ENCODE measurements around the gene STAB1. TPM values are rescaled to one million over a fixed set of nuclear protein-coding genes. Genes with fewer than 3 reads are reported as not detected.

The STAB1 gene
- total and polyA plus RNA-seq, 2 of the 13 experiments (the other 11 are each of a cell fraction or from before 2014, with no cell fraction given) = 0.09 to 0.34 TPM

- no peak overlapping the region for H2AFZ ChIP-seq (ENCODE audit: low read length)
- DNase-seq (ENCODE audit: low spot score) (no peak), FAIRE-seq (no peak), ATAC-seq (no peak)
- peaks cover 14 to 72% of the 10 kb centered on the region in 2 experiments; a peak in 4 of 5 replicates for H3K36me3 ChIP-seq (replicated peaks in 1 of 2; ENCODE audit: control insufficient read depth in 1 of 2, insufficient read depth in 2 of 2, low read length in 2 of 2)
- WGBS (ENCODE audit: low lambda C conversion rate) = 72% methylated on average over 4 of the region's 4 CpGs
- H3K79me2 ChIP-seq (ENCODE audit: insufficient read depth, low read length) = no peaks in the 10 kb centered on the region
- in situ Hi-C loops (cut with HindIII; ENCODE audit: extremely low pct_ligation_motif_present, low pct_unique_long_range_greater_than_20kb) (no loop called here), intact Hi-C loops (cut with micrococcal nuclease; ENCODE audit: unreplicated experiment) (no loop called here)
- ChIA-PET CTCF (ENCODE audit: low intra/inter-chr PET ratio, low total read pairs) (no interaction called here), POLR2A (no interaction called here)
- no peaks in the 10 kb centered on the region for H4K20me1 ChIP-seq (ENCODE audit: insufficient read depth, low read length)
- no TSS peak for BruUV-seq (replicated peaks)
- no peaks in the 10 kb centered on the region for H3K27me3 ChIP-seq (ENCODE audit: control insufficient read depth in 1 of 2, insufficient read depth in 2 of 2, low read length in 2 of 2)
- H3K27ac ChIP-seq (ENCODE audit: extremely low read length, insufficient read depth, low read length) = no peak overlapping the region
- no peak overlapping the region for H3K4me2 ChIP-seq (ENCODE audit: low read depth, low read length)
- H3K9ac ChIP-seq (ENCODE audit: insufficient read depth, low read depth, low read length) = no peak overlapping the region
- no peaks in the 10 kb centered on the region for H3K9me3 ChIP-seq (ENCODE audit: low read length)
- no peak for TF ChIP-seq HNRNPK (IDR thresholded peaks at IDR 0.05; ENCODE audit: low read depth, low read length, poor library complexity, severe bottlenecking)
- TF ChIP-seq, protein P1, sequence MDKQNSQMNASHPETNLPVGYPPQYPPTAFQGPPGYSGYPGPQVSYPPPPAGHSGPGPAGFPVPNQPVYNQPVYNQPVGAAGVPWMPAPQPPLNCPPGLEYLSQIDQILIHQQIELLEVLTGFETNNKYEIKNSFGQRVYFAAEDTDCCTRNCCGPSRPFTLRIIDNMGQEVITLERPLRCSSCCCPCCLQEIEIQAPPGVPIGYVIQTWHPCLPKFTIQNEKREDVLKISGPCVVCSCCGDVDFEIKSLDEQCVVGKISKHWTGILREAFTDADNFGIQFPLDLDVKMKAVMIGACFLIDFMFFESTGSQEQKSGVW (CRISPR knock-in tag; IDR thresholded peaks at IDR 0.05; ENCODE audit: borderline replicate concordance) = no peak
- no peak overlapping the region for H3K4me3 ChIP-seq (replicated peaks in 1 of 3; ENCODE audit: insufficient read depth in 1 of 3, low read depth in 2 of 3, low read length in 3 of 3)
- no peaks in the 10 kb centered on the region for H3K4me1 ChIP-seq (ENCODE audit: insufficient read depth, low read length)
Measured at GRCh38 chr3:52561028-52561747, 66.0 kb downstream of the STAB1 start.

DNA sequence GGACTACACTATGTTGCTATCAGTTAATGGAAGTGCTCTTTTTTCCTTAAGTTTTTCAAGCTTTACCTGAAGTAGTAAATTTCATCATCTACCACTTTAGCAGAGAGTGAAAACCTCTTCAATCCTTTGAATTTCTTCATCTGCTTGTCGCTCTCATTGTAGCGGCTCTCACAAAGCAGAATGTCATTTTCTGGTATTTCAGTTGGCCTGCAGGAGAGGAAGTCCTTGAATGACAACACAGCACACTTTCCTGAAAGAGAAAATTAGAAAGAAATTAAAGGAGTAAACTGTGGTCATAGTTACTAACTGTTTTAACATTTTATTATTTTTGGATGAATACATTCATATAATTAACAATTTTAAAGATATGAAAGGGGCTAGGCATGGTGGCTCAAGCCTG lies 68.8 kb downstream of the STAB1 start:
- Histone ChIP-seq H3K27ac (ENCODE audit: extremely low read length, insufficient read depth, low read length) (no peak overlapping the region), H3K79me2 (ENCODE audit: insufficient read depth, low read length) (no peaks in the 10 kb centered on the region), H3K4me3 (replicated peaks in 1 of 3; ENCODE audit: insufficient read depth in 1 of 3, low read depth in 2 of 3, low read length in 3 of 3) (no peak overlapping the region), H4K20me1 (ENCODE audit: insufficient read depth, low read length) (no peaks in the 10 kb centered on the region), H3K4me2 (ENCODE audit: low read depth, low read length) (no peak overlapping the region), H2AFZ (ENCODE audit: low read length) (no peak overlapping the region), H3K4me1 (ENCODE audit: insufficient read depth, low read length) (no peaks in the 10 kb centered on the region), H3K36me3 (replicated peaks in 1 of 2; ENCODE audit: control insufficient read depth in 1 of 2, insufficient read depth in 2 of 2, low read length in 2 of 2) (peaks cover 9 to 47% of the 10 kb centered on the region in 2 experiments; a peak in 4 of 5 replicates), H3K27me3 (ENCODE audit: control insufficient read depth in 1 of 2, insufficient read depth in 2 of 2, low read length in 2 of 2) (no peaks in the 10 kb centered on the region), H3K9me3 (ENCODE audit: low read length) (no peaks in the 10 kb centered on the region), H3K9ac (ENCODE audit: insufficient read depth, low read depth, low read length) (no peak overlapping the region)
- CTCF ChIA-PET (ENCODE audit: low intra/inter-chr PET ratio, low total read pairs) = no interaction called here
- ATAC-seq = no peak
- BruUV-seq (replicated peaks) = no TSS peak
- DNase-seq (ENCODE audit: low spot score) = no peak
- POLR2A ChIA-PET = no interaction called here
- no peak for FAIRE-seq
- in situ Hi-C loops (cut with HindIII; ENCODE audit: extremely low pct_ligation_motif_present, low pct_unique_long_range_greater_than_20kb) (no loop called here), intact Hi-C loops (cut with micrococcal nuclease; ENCODE audit: unreplicated experiment) (no loop called here)
- WGBS (ENCODE audit: low lambda C conversion rate) = 96% methylated on average over 2 of the region's 2 CpGs
- TF ChIP-seq ZNF333 (CRISPR knock-in tag; IDR thresholded peaks at IDR 0.05; ENCODE audit: borderline replicate concordance) (no peak), LCORL (IDR thresholded peaks at IDR 0.05) (no peak), LCORL (CRISPR knock-in tag; IDR thresholded peaks at IDR 0.05) (no peak), DMAP1 (CRISPR knock-in tag; IDR thresholded peaks at IDR 0.05) (no peak), ARID3A (IDR thresholded peaks at IDR 0.05; ENCODE audit: low read depth, low read length) (no peak), MAFG (CRISPR knock-in tag; IDR thresholded peaks at IDR 0.05) (no peak)
- TF ChIP-seq, protein P2, sequence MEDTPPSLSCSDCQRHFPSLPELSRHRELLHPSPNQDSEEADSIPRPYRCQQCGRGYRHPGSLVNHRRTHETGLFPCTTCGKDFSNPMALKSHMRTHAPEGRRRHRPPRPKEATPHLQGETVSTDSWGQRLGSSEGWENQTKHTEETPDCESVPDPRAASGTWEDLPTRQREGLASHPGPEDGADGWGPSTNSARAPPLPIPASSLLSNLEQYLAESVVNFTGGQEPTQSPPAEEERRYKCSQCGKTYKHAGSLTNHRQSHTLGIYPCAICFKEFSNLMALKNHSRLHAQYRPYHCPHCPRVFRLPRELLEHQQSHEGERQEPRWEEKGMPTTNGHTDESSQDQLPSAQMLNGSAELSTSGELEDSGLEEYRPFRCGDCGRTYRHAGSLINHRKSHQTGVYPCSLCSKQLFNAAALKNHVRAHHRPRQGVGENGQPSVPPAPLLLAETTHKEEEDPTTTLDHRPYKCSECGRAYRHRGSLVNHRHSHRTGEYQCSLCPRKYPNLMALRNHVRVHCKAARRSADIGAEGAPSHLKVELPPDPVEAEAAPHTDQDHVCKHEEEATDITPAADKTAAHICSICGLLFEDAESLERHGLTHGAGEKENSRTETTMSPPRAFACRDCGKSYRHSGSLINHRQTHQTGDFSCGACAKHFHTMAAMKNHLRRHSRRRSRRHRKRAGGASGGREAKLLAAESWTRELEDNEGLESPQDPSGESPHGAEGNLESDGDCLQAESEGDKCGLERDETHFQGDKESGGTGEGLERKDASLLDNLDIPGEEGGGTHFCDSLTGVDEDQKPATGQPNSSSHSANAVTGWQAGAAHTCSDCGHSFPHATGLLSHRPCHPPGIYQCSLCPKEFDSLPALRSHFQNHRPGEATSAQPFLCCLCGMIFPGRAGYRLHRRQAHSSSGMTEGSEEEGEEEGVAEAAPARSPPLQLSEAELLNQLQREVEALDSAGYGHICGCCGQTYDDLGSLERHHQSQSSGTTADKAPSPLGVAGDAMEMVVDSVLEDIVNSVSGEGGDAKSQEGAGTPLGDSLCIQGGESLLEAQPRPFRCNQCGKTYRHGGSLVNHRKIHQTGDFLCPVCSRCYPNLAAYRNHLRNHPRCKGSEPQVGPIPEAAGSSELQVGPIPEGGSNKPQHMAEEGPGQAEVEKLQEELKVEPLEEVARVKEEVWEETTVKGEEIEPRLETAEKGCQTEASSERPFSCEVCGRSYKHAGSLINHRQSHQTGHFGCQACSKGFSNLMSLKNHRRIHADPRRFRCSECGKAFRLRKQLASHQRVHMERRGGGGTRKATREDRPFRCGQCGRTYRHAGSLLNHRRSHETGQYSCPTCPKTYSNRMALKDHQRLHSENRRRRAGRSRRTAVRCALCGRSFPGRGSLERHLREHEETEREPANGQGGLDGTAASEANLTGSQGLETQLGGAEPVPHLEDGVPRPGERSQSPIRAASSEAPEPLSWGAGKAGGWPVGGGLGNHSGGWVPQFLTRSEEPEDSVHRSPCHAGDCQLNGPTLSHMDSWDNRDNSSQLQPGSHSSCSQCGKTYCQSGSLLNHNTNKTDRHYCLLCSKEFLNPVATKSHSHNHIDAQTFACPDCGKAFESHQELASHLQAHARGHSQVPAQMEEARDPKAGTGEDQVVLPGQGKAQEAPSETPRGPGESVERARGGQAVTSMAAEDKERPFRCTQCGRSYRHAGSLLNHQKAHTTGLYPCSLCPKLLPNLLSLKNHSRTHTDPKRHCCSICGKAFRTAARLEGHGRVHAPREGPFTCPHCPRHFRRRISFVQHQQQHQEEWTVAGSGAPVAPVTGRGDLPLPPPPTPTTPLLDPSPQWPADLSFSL (CRISPR knock-in tag; IDR thresholded peaks at IDR 0.05) = no peak

Data from HepG2 (cell line).